IMR-90 (cell line): Measurements from ENCODE around the gene ITCH. TPM values are rescaled to one million over a fixed set of nuclear protein-coding genes. Genes with fewer than 3 reads are reported as not detected.

Source experiments
- ATAC-seq: fragments of 200-7000 bp; cut with Tn5 transposase; 2 replicates; pipeline ENCODE4 v1.9.1; 2020; ENCODE audit warnings: low read depth, mild to moderate bottlenecking, moderate library complexity
- BruUV-seq: library from RNA; stranded (reverse); fragments of 400-500 nt; replicated peaks from 2 replicates; lab custom pipeline; 2021; lab: Mats Ljungman, UMichigan
- CTCF ChIA-PET: fragments of 300-600 bp; formaldehyde crosslinking; extraction: SDS; loops from one replicate; lab custom pipeline; 2021; ENCODE audit warnings: antibody characterized with exemption; lab: Yijun Ruan, JAX
- POLR2A ChIA-PET: fragments of 300-600 bp; sonication (Branson Sonifier 250); formaldehyde crosslinking; loops from one replicate; lab custom pipeline; 2022; ENCODE audit warnings: antibody characterized with exemption; ENCODE audit not compliant: unreplicated experiment; lab: Charles Lee
- DNase-seq: peaks from one replicate; pipeline ENCODE4 v3.0.0; 2013
- H2AFZ ChIP-seq: replicated peaks from 2 replicates; pipeline ENCODE3; 2013; ENCODE audit warnings: low read length, mild to moderate bottlenecking; ENCODE audit not compliant: poor library complexity
- H2AK5ac ChIP-seq: 2 replicates; pipeline ENCODE4 v1.6.1; 2013; ENCODE audit warnings: low read depth, low read length, inconsistent platforms
- H2AK9ac ChIP-seq: replicated peaks from 2 replicates; pipeline ENCODE3; 2013; ENCODE audit warnings: mild to moderate bottlenecking, low read depth, low read length, moderate library complexity; ENCODE audit not compliant: poor library complexity
- H2BK120ac ChIP-seq: 2 replicates; pipeline ENCODE4 v1.6.1; 2013; ENCODE audit warnings: low read depth, low read length, inconsistent platforms
- H2BK15ac ChIP-seq: 3 replicates; pipeline ENCODE4 v1.6.1; 2013; ENCODE audit warnings: low read depth, low read length, inconsistent platforms
- H2BK20ac ChIP-seq: 2 replicates; pipeline ENCODE4 v1.6.1; 2013; ENCODE audit warnings: low read depth, mild to moderate bottlenecking, inconsistent platforms, low read length, moderate library complexity
- H2BK5ac ChIP-seq: 2 replicates; pipeline ENCODE4 v1.6.1; 2013; ENCODE audit warnings: mild to moderate bottlenecking, low read depth, low read length, inconsistent platforms; ENCODE audit not compliant: poor library complexity, severe bottlenecking
- H3K14ac ChIP-seq: replicated peaks from 2 replicates; pipeline ENCODE4 v1.6.1; 2013; ENCODE audit warnings: low read depth, low read length, inconsistent platforms
- H3K18ac ChIP-seq: 2 replicates; pipeline ENCODE4 v1.6.1; 2013; ENCODE audit warnings: low read depth, low read length, control low read depth
- H3K23ac ChIP-seq: 2 replicates; pipeline ENCODE4 v1.6.1; 2013; ENCODE audit warnings: low read depth, low read length, inconsistent platforms
- H3K27ac ChIP-seq: 2 replicates; pipeline ENCODE4 v1.5.1; 2013; ENCODE audit warnings: mild to moderate bottlenecking, control low read depth, low read length; ENCODE audit not compliant: insufficient read depth
- H3K27me3 ChIP-seq: 2 replicates; pipeline ENCODE4 v1.6.1; 2013; ENCODE audit warnings: low read length; ENCODE audit not compliant: control insufficient read depth, insufficient read depth
- H3K36me3 ChIP-seq: 2 replicates; pipeline ENCODE4 v1.6.1; 2013; ENCODE audit warnings: low read length, mixed read lengths; ENCODE audit not compliant: control insufficient read depth, insufficient read depth
- H3K4ac ChIP-seq: 2 replicates; pipeline ENCODE4 v1.6.1; 2013; ENCODE audit warnings: low read depth, low read length, inconsistent platforms
- H3K4me1 ChIP-seq: 2 replicates; pipeline ENCODE4 v1.6.1; 2013; ENCODE audit warnings: low read length, mixed read lengths; ENCODE audit not compliant: control insufficient read depth, insufficient read depth
- H3K4me2 ChIP-seq: 2 replicates; pipeline ENCODE4 v1.6.1; 2013; ENCODE audit warnings: low read depth, mild to moderate bottlenecking, control low read depth, low read length, moderate library complexity
- H3K4me3 ChIP-seq: 2 replicates; pipeline ENCODE4 v1.5.1; 2013; ENCODE audit warnings: low read depth, mild to moderate bottlenecking, control low read depth, low read length, moderate library complexity; ENCODE audit not compliant: insufficient read depth
- H3K56ac ChIP-seq: 2 replicates; pipeline ENCODE4 v1.6.1; 2013; ENCODE audit warnings: low read length, inconsistent platforms; ENCODE audit not compliant: insufficient read depth; ENCODE audit errors: extremely low read depth
- H3K79me1 ChIP-seq, 2 experiments: 2 replicates each; pipeline ENCODE4 v1.6.1; 2013; ENCODE audit warnings: low read length in 2 of 2, inconsistent platforms in 1 of 2, low read depth in 1 of 2
- H3K9ac ChIP-seq: 2 replicates; pipeline ENCODE4 v1.6.1; 2013; ENCODE audit warnings: low read depth, low read length, control low read depth
- H3K9me1 ChIP-seq: 2 replicates; pipeline ENCODE4 v1.6.1; 2013; ENCODE audit warnings: low read length, inconsistent platforms; ENCODE audit not compliant: insufficient read depth
- H3K9me3 ChIP-seq: 2 replicates; pipeline ENCODE4 v1.6.1; 2013; ENCODE audit warnings: low read length; ENCODE audit not compliant: control insufficient read depth, insufficient read depth
- H4K20me1 ChIP-seq: 2 replicates; pipeline ENCODE4 v1.6.1; 2013; ENCODE audit warnings: low read length, inconsistent platforms; ENCODE audit not compliant: insufficient read depth
- H4K5ac ChIP-seq: 2 replicates; pipeline ENCODE4 v1.6.1; 2013; ENCODE audit warnings: mild to moderate bottlenecking, low read depth, low read length, control low read depth
- H4K8ac ChIP-seq, 2 experiments: 2 replicates each; pipeline ENCODE4 v1.6.1; 2013; ENCODE audit warnings: low read depth in 2 of 2, low read length in 2 of 2, control low read depth in 1 of 2, inconsistent platforms in 1 of 2
- H4K91ac ChIP-seq: 2 replicates; pipeline ENCODE4 v1.6.1; 2013; ENCODE audit warnings: low read depth, low read length, inconsistent platforms; ENCODE audit not compliant: insufficient read depth
- RFX5 ChIP-seq: IDR thresholded peaks from 2 replicates; pipeline ENCODE4 v1.8.0; 2012; ENCODE audit warnings: low read depth, mild to moderate bottlenecking, low read length, moderate library complexity
- WGBS, 2 experiments: methylation state at CpG; one replicate each; pipeline versions ENCODE4 v1.1.5 to v1.1.7; 2013; ENCODE audit warnings: missing lambda C conversion rate in 2 of 2; ENCODE audit not compliant: insufficient read length in 1 of 2; ENCODE audit errors: extremely low coverage in 2 of 2; 5-methylcytosine and 5-hydroxymethylcytosine counted together
- dilution Hi-C: fragments of 300-500 bp; cut with HindIII; formaldehyde crosslinking; loops from one replicate; pipeline ENCODE4 v1.14.3; 2018; ENCODE audit warnings: low sequenced_read_pairs; ENCODE audit not compliant: unreplicated experiment
- in situ Hi-C: fragments of 300-500 bp; cut with MboI; formaldehyde crosslinking; loops from 3 replicates; pipeline ENCODE4 v1.14.3; 2019; ENCODE audit warnings: low sequenced_read_pairs, inconsistent platforms, mixed read lengths
- intact Hi-C: fragments of 100-400 bp; cut with micrococcal nuclease; formaldehyde crosslinking; loops from 2 replicates; pipeline ENCODE4 v1.10.0; 2022
- polyA plus RNA-seq, 3 experiments: library from polyadenylated mRNA; depleted of rRNA; stranded (reverse); fragments of >200 nt; gene quantifications; 2 replicates each; pipeline ENCODE4 v1.2.3, GENCODE V29; 2012; ENCODE audit warnings: low replicate concordance in 1 of 3
- total RNA-seq: library from RNA; depleted of rRNA; stranded (reverse); fragments of >200 nt; gene quantifications from 2 replicates; pipeline ENCODE4 v1.2.3, GENCODE V29; 2012
- TF ChIP-seq, protein P1 (sequence below): fragments of 150-350 bp; IDR thresholded peaks from 2 replicates; pipeline ENCODE4 v1.6.1; 2016; ENCODE audit warnings: low read depth, mild to moderate bottlenecking, low read length, moderate library complexity, borderline replicate concordance

Gene ITCH
- total and polyA plus RNA-seq, 2 of the 4 experiments (the other 2 are of a cell fraction): 12.7 to 94.6 TPM

DNA sequence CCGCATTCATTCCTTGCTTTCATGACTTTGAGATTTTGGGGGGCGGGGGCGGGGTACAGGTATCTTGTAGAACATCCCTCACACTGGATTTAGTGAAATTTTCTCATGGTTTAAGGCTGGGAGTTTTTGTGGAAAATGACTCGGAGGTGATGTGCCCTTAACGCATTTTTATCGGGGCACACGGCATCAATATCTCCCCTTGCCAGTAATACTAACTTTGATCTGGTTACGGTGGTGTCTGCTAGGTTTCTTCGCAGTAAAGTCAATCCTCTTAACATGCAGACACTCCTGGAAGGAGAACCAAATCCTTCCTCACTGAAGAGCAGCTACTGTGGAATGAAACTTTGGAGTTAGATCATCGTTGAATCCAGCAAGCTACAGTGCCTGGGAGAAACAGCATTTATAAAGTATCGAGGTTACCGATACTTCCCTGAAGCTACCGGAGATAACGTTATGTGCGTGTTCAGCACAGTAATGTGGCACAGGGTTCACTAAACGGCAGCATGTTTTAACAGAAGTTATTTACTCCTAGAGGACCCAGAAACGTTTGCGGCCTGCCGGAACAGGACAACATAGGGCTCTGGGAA, 151.9 kb downstream of the ITCH start:
- in situ Hi-C loops (loop anchor here (5.0 kb wide), 1 partner anchor 203 kb away; no protein-coding TSS in a partner anchor), intact Hi-C loops (loop anchor here (2.0 kb wide), 1 partner anchor 202 kb away; no protein-coding TSS in a partner anchor), dilution Hi-C loops (no loop called here)
- Histone ChIP-seq H3K9me1 (peaks cover 8% of the 10 kb centered on the region), H3K27ac (peak overlapping the region; percentile 88), H3K18ac (peak overlapping the region; percentile 56; the same call in 1 of the 2 replicates), H3K36me3 (peaks cover 8% of the 10 kb centered on the region), H2BK20ac (no peak overlapping the region; the same call in 1 of the 2 replicates), H3K23ac (peak overlapping the region; percentile 73), H3K4me2 (peak overlapping the region; percentile 77), H3K4me1 (peaks cover 7% of the 10 kb centered on the region; the same call in 1 of the 2 replicates), H2BK15ac (no peak overlapping the region), H3K14ac (peak overlapping the region; percentile 94), H3K79me1 (peaks cover 8 to 60% of the 10 kb centered on the region in 2 experiments; a peak in 3 of 4 replicates), H2AFZ (peak overlapping the region; percentile 86), H4K91ac (peak overlapping the region; percentile 17; the same call in 1 of the 2 replicates), H3K4ac (peak overlapping the region; percentile 97), H3K27me3 (no peaks in the 10 kb centered on the region), H3K56ac (peak overlapping the region; percentile 40), H4K20me1 (no peaks in the 10 kb centered on the region), H4K5ac (peak overlapping the region; percentile 71), H3K4me3 (peak overlapping the region; percentile 89), H3K9ac (peak overlapping the region; percentile 74), H4K8ac (peak overlapping the region; percentile 79 to 91; a peak in 3 of 4 replicates), H2AK9ac (peak overlapping the region; percentile 75), H2AK5ac (peak overlapping the region; percentile 91), H3K9me3 (no peaks in the 10 kb centered on the region), H2BK5ac (peak overlapping the region; percentile 78), H2BK120ac (peak overlapping the region; percentile 0; the same call in 1 of the 2 replicates)
- POLR2A ChIA-PET: no interaction called here
- no TSS peak for BruUV-seq
- CTCF ChIA-PET: interaction anchor here (4.3 kb wide), 1 partner anchor 202 kb away, joined by 24 read pairs; no protein-coding TSS in a partner anchor
- peak; percentile 1 for ATAC-seq
- TF ChIP-seq RFX5: no peak
- TF ChIP-seq, protein P1, sequence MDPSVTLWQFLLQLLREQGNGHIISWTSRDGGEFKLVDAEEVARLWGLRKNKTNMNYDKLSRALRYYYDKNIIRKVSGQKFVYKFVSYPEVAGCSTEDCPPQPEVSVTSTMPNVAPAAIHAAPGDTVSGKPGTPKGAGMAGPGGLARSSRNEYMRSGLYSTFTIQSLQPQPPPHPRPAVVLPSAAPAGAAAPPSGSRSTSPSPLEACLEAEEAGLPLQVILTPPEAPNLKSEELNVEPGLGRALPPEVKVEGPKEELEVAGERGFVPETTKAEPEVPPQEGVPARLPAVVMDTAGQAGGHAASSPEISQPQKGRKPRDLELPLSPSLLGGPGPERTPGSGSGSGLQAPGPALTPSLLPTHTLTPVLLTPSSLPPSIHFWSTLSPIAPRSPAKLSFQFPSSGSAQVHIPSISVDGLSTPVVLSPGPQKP: no peak
- WGBS, 2 experiments: 14% methylated on average over 9 of the region's 19 CpGs; no CpG with 5 or more reads in 1 of the 2 experiments
- DNase-seq: peak; percentile 44
